PC-3 (cell line): ENCODE results near the gene BTF3. TPM values are rescaled to one million over a fixed set of nuclear protein-coding genes. Genes with fewer than 3 reads are reported as not detected.

Experiments
- ATAC-seq: fragments of 200-7000 bp; cut with Tn5 transposase; 2 replicates; pipeline ENCODE4 v1.9.1; 2020; ENCODE audit warnings: mild to moderate bottlenecking, moderate library complexity
- BruUV-seq: library from RNA; stranded (reverse); fragments of 400-500 nt; replicated peaks from 2 replicates; lab custom pipeline; 2021; lab: Mats Ljungman, UMichigan
- CTCF ChIA-PET: fragments of 300-600 bp; sonication (Branson Sonifier 250); formaldehyde crosslinking; loops from one replicate; lab custom pipeline; 2022; ENCODE audit warnings: antibody characterized with exemption; lab: Charles Lee
- POLR2A ChIA-PET: fragments of 300-600 bp; sonication (Branson Sonifier 250); formaldehyde crosslinking; loops from one replicate; lab custom pipeline; 2022; ENCODE audit warnings: antibody characterized with exemption; ENCODE audit not compliant: unreplicated experiment; lab: Charles Lee
- DNase-seq: peaks from one replicate; pipeline ENCODE4 v3.0.0-alpha.2; 2015
- H2AFZ ChIP-seq: fragments of 300-600 bp; sonication (generic); 2 replicates; pipeline ENCODE4 v1.6.0; 2016; ENCODE audit warnings: antibody characterized with exemption, low read length
- H3F3A ChIP-seq: fragments of 300-600 bp; sonication (generic); one replicate; pipeline ENCODE4 v1.6.0; 2017; ENCODE audit warnings: antibody characterized with exemption, low read length, control low read depth, mild to moderate bottlenecking; ENCODE audit not compliant: unreplicated experiment
- H3K27ac ChIP-seq: fragments of 300-600 bp; sonication (generic); 2 replicates; pipeline ENCODE4 v1.5.1; 2016; ENCODE audit warnings: mild to moderate bottlenecking, low read length
- H3K27me3 ChIP-seq: fragments of 300-600 bp; sonication (generic); 2 replicates; pipeline ENCODE4 v1.6.1; 2016; ENCODE audit warnings: low read length, mixed read lengths
- H3K36me3 ChIP-seq: fragments of 300-600 bp; sonication (generic); 2 replicates; pipeline ENCODE4 v1.6.1; 2016; ENCODE audit warnings: low read depth, mixed run types, low read length, mixed read lengths
- H3K4me1 ChIP-seq: fragments of 300-600 bp; sonication (generic); 2 replicates; pipeline ENCODE4 v1.5.1; 2016; ENCODE audit warnings: low read length; ENCODE audit not compliant: insufficient read depth
- H3K4me2 ChIP-seq: fragments of 300-600 bp; sonication (generic); 2 replicates; pipeline ENCODE4 v1.6.0; 2016; ENCODE audit warnings: low read length
- H3K4me3 ChIP-seq: fragments of 300-600 bp; sonication (generic); 2 replicates; pipeline ENCODE4 v1.5.1; 2016; ENCODE audit warnings: mild to moderate bottlenecking, low read length, mixed read lengths
- H3K79me2 ChIP-seq: fragments of 300-600 bp; sonication (generic); 2 replicates; pipeline ENCODE4 v1.6.1; 2017; ENCODE audit warnings: low read length, mixed read lengths
- H3K9ac ChIP-seq: fragments of 300-600 bp; sonication (generic); 2 replicates; pipeline ENCODE4 v1.6.0; 2016; ENCODE audit warnings: mild to moderate bottlenecking, low read length
- H3K9me2 ChIP-seq: fragments of 300-600 bp; sonication (generic); replicated peaks from 2 replicates; pipeline ENCODE4 v1.6.1; 2016; ENCODE audit warnings: mixed run types, low read length, mixed read lengths
- H3K9me3 ChIP-seq: fragments of 300-600 bp; sonication (generic); 2 replicates; pipeline ENCODE4 v1.6.1; 2016; ENCODE audit warnings: low read length, mixed read lengths
- H4K20me1 ChIP-seq: fragments of 300-600 bp; sonication (generic); 2 replicates; pipeline ENCODE4 v1.6.1; 2016; ENCODE audit warnings: low read length, mixed read lengths
- CTCF ChIP-seq: fragments of 300-600 bp; sonication (generic); conservative IDR thresholded peaks from 2 replicates; pipeline ENCODE4 v1.5.1; 2017; ENCODE audit warnings: antibody characterized with exemption, low read depth, mild to moderate bottlenecking, low read length
- EZH2 ChIP-seq: fragments of 300-600 bp; sonication (generic); IDR thresholded peaks from one replicate; pipeline ENCODE4 v1.6.1; 2017; ENCODE audit warnings: antibody characterized with exemption, mild to moderate bottlenecking, low read length; ENCODE audit not compliant: unreplicated experiment
- EZH2phosphoT487 ChIP-seq: fragments of 300-600 bp; sonication (generic); IDR thresholded peaks from 2 replicates; pipeline ENCODE4 v1.6.1; 2018; ENCODE audit warnings: mild to moderate bottlenecking, antibody characterized with exemption, low read length, borderline replicate concordance
- intact Hi-C: fragments of 100-400 bp; cut with micrococcal nuclease; formaldehyde crosslinking; loops from 2 replicates; pipeline ENCODE4 v1.9.0; 2023
- total RNA-seq: library from RNA; depleted of rRNA; stranded (reverse); fragments of >200 nt; gene quantifications from 2 replicates; pipeline ENCODE4 v1.2.3, GENCODE V29; 2014

Gene BTF3
- total RNA-seq, 1 experiment from 2014 or later: 291 TPM

- Histone ChIP-seq H3K27me3 (no peaks in the 10 kb centered on the region), H3F3A (no peaks in the 10 kb centered on the region), H3K36me3 (no peaks in the 10 kb centered on the region), H3K4me2 (no peak overlapping the region), H3K79me2 (no peaks in the 10 kb centered on the region), H3K27ac (no peak overlapping the region), H3K9me3 (no peaks in the 10 kb centered on the region), H3K4me1 (no peaks in the 10 kb centered on the region; the same call in 1 of the 2 replicates), H4K20me1 (no peaks in the 10 kb centered on the region), H3K9me2 (no peaks in the 10 kb centered on the region), H2AFZ (no peak overlapping the region), H3K4me3 (no peak overlapping the region), H3K9ac (no peak overlapping the region)
- ChIA-PET CTCF (no interaction called here), POLR2A (no interaction called here)
- TF ChIP-seq EZH2: no peak
- TF ChIP-seq EZH2phosphoT487: no peak
- no peak for TF ChIP-seq CTCF
- DNase-seq: no peak
- intact Hi-C loops: no loop called here
- no TSS peak for BruUV-seq
- no peak for ATAC-seq
Observed at GRCh38 chr5:73480500-73480899, 17.7 kb upstream of the BTF3 start.

GRCh38 chr5:73482383-73483136 lies 15.7 kb upstream of the BTF3 start:
- intact Hi-C loops: no loop called here
- no peaks in the 10 kb centered on the region for H3K9me3 ChIP-seq
- no peak overlapping the region for H2AFZ ChIP-seq
- TF ChIP-seq EZH2phosphoT487: no peak
- no peak for TF ChIP-seq EZH2
- no peak for TF ChIP-seq CTCF
- POLR2A ChIA-PET: interaction anchor here (0.5 kb wide), 1 partner anchor 17 kb away, joined by 5 read pairs; no protein-coding TSS in a partner anchor
- peak; percentile 95 for ATAC-seq
- H3K36me3 ChIP-seq: no peaks in the 10 kb centered on the region
- no peak overlapping the region for H3K4me3 ChIP-seq
- no peaks in the 10 kb centered on the region for H4K20me1 ChIP-seq
- CTCF ChIA-PET: no interaction called here
- no peak overlapping the region for H3K4me2 ChIP-seq
- no peaks in the 10 kb centered on the region; the same call in 1 of the 2 replicates for H3K4me1 ChIP-seq
- no peaks in the 10 kb centered on the region for H3F3A ChIP-seq
- DNase-seq: peak; percentile 48
- no peak overlapping the region for H3K27ac ChIP-seq
- no peaks in the 10 kb centered on the region for H3K27me3 ChIP-seq
- BruUV-seq: no TSS peak
- no peaks in the 10 kb centered on the region for H3K9me2 ChIP-seq
- no peak overlapping the region for H3K9ac ChIP-seq
- H3K79me2 ChIP-seq: no peaks in the 10 kb centered on the region

- intact Hi-C loops: no loop called here
- Histone ChIP-seq H3F3A (no peaks in the 10 kb centered on the region), H4K20me1 (no peaks in the 10 kb centered on the region), H3K27me3 (no peaks in the 10 kb centered on the region), H2AFZ (no peak overlapping the region), H3K9ac (no peak overlapping the region), H3K36me3 (no peaks in the 10 kb centered on the region), H3K4me3 (no peak overlapping the region), H3K4me2 (no peak overlapping the region), H3K4me1 (no peaks in the 10 kb centered on the region; the same call in 1 of the 2 replicates), H3K27ac (no peak overlapping the region), H3K9me3 (no peaks in the 10 kb centered on the region), H3K9me2 (no peaks in the 10 kb centered on the region), H3K79me2 (no peaks in the 10 kb centered on the region)
- BruUV-seq: no TSS peak
- TF ChIP-seq EZH2 (no peak), CTCF (no peak), EZH2phosphoT487 (no peak)
- no peak for DNase-seq
- POLR2A ChIA-PET: no interaction called here
- ATAC-seq: no peak
- CTCF ChIA-PET: no interaction called here
Observed at GRCh38 chr5:73483676-73484075, 14.6 kb upstream of the BTF3 start.
